ENCODE results near the gene SPOP.
A peak's percentile ranks its signal among the peaks of the same experiment; 100 is the strongest.

SPOP gene

GRCh38 chr17:49707608-49708514 lies 30.0 kb upstream of the SPOP start, which contains the start of gene SLC35B1:
Gene SLC35B1 (minus strand): TSS chr17:49707964. CDS start chr17:49707833, 131 bp downstream.
- no peaks in the 10 kb centered on the region for H3K27me3 ChIP-seq (ENCODE audit: control insufficient read depth, insufficient read depth, low read length)
- H3K9ac ChIP-seq (ENCODE audit: low read length): peak within 1 kb of the TSS; percentile 91
- H3K36me3 ChIP-seq (ENCODE audit: control insufficient read depth, insufficient read depth, low read length): peaks cover 12% of the 10 kb centered on the region

GRCh38 chr17:49707246-49707607 lies 29.3 kb upstream of the SPOP start:
- peak overlapping the region; percentile 57 for H3K4me3 ChIP-seq (ENCODE audit: low read length)
- peaks cover 24% of the 10 kb centered on the region for H3K4me1 ChIP-seq (ENCODE audit: control insufficient read depth, insufficient read depth, low read length)
- peak overlapping the region; percentile 91 for H3K9ac ChIP-seq (ENCODE audit: low read length)
- no peaks in the 10 kb centered on the region for H3K9me3 ChIP-seq (ENCODE audit: control insufficient read depth, low read length)
- peaks cover 12% of the 10 kb centered on the region for H3K36me3 ChIP-seq (ENCODE audit: control insufficient read depth, insufficient read depth, low read length)
- no peaks in the 10 kb centered on the region for H3K27me3 ChIP-seq (ENCODE audit: control insufficient read depth, insufficient read depth, low read length)

More at GRCh38 chr17:49707608-49708514, 30.0 kb upstream of the SPOP start, which contains the start of gene SLC35B1:
- H3K4me1 ChIP-seq (ENCODE audit: control insufficient read depth, insufficient read depth, low read length): peaks cover 24% of the 10 kb centered on the region
- peak within 1 kb of the TSS; percentile 57 for H3K4me3 ChIP-seq (ENCODE audit: low read length)
- H3K9me3 ChIP-seq (ENCODE audit: control insufficient read depth, low read length): no peaks in the 10 kb centered on the region

- H3K4me3 ChIP-seq (ENCODE audit: low read length): no peak overlapping the region
- H3K36me3 ChIP-seq (ENCODE audit: control insufficient read depth, insufficient read depth, low read length): peaks cover 12% of the 10 kb centered on the region
- H3K4me1 ChIP-seq (ENCODE audit: control insufficient read depth, insufficient read depth, low read length): peaks cover 24% of the 10 kb centered on the region
- H3K27me3 ChIP-seq (ENCODE audit: control insufficient read depth, insufficient read depth, low read length): no peaks in the 10 kb centered on the region
- H3K9ac ChIP-seq (ENCODE audit: low read length): no peak overlapping the region
- H3K9me3 ChIP-seq (ENCODE audit: control insufficient read depth, low read length): no peaks in the 10 kb centered on the region
These were observed 27.4 kb upstream of the SPOP start for GRCh38 chr17:49705254-49705653.

GRCh38 chr17:49703557-49704277 lies 25.8 kb upstream of the SPOP start:
- peaks cover 19% of the 10 kb centered on the region for H3K4me1 ChIP-seq (ENCODE audit: control insufficient read depth, insufficient read depth, low read length)
- no peaks in the 10 kb centered on the region for H3K27me3 ChIP-seq (ENCODE audit: control insufficient read depth, insufficient read depth, low read length)
- H3K36me3 ChIP-seq (ENCODE audit: control insufficient read depth, insufficient read depth, low read length): peaks cover 12% of the 10 kb centered on the region
- no peak overlapping the region for H3K4me3 ChIP-seq (ENCODE audit: low read length)
- no peaks in the 10 kb centered on the region for H3K9me3 ChIP-seq (ENCODE audit: control insufficient read depth, low read length)
- no peak overlapping the region for H3K9ac ChIP-seq (ENCODE audit: low read length)

GRCh38 chr17:49700960-49701359 lies 23.1 kb upstream of the SPOP start:
- Histone ChIP-seq H3K36me3 (ENCODE audit: control insufficient read depth, insufficient read depth, low read length) (peaks cover 12% of the 10 kb centered on the region), H3K9me3 (ENCODE audit: control insufficient read depth, low read length) (no peaks in the 10 kb centered on the region), H3K9ac (ENCODE audit: low read length) (no peak overlapping the region), H3K4me1 (ENCODE audit: control insufficient read depth, insufficient read depth, low read length) (peaks cover 5% of the 10 kb centered on the region), H3K27me3 (ENCODE audit: control insufficient read depth, insufficient read depth, low read length) (no peaks in the 10 kb centered on the region), H3K4me3 (ENCODE audit: low read length) (no peak overlapping the region)

DNA sequence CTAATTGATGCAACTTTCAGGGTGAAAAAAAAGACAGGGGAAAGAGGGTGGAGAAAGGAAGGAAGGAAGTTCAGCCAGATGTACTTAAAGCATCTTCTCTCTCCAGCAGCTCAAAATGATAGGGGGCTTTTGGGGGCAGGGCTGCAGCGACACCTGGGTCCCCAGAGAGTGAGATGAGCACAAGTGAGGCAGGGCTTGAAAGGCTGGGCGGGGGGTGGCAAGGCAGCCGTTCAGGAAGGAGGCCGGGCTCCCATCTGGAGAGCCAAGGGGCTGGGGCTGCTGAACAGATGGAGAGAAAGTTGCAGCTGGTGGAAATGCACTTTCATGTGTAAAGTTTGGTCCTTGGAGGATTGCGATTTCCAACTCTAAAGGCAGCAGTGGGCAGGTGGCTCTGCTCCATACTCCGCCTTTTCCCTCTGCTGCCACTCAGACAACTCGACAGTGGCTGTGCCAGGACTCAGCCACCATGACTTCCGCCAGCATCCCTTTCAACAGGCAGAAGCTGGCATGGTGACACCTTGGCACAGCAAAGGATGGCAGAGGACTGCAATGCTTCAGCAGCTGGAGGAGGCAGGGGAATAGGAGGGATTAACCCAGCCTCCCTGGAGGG lies 22.2 kb upstream of the SPOP start:
- Histone ChIP-seq H3K9ac (ENCODE audit: low read length) (no peak overlapping the region), H3K27me3 (ENCODE audit: control insufficient read depth, insufficient read depth, low read length) (peaks cover 1% of the 10 kb centered on the region), H3K9me3 (ENCODE audit: control insufficient read depth, low read length) (no peaks in the 10 kb centered on the region), H3K4me3 (ENCODE audit: low read length) (no peak overlapping the region), H3K4me1 (ENCODE audit: control insufficient read depth, insufficient read depth, low read length) (peaks cover 4% of the 10 kb centered on the region), H3K36me3 (ENCODE audit: control insufficient read depth, insufficient read depth, low read length) (peaks cover 6% of the 10 kb centered on the region)

GRCh38 chr17:49698005-49698404 lies 20.1 kb upstream of the SPOP start:
- Histone ChIP-seq H3K9ac (ENCODE audit: low read length) (no peak overlapping the region), H3K36me3 (ENCODE audit: control insufficient read depth, insufficient read depth, low read length) (no peaks in the 10 kb centered on the region), H3K4me3 (ENCODE audit: low read length) (no peak overlapping the region), H3K4me1 (ENCODE audit: control insufficient read depth, insufficient read depth, low read length) (peaks cover 6% of the 10 kb centered on the region), H3K9me3 (ENCODE audit: control insufficient read depth, low read length) (no peaks in the 10 kb centered on the region), H3K27me3 (ENCODE audit: control insufficient read depth, insufficient read depth, low read length) (peaks cover 5% of the 10 kb centered on the region)

DNA sequence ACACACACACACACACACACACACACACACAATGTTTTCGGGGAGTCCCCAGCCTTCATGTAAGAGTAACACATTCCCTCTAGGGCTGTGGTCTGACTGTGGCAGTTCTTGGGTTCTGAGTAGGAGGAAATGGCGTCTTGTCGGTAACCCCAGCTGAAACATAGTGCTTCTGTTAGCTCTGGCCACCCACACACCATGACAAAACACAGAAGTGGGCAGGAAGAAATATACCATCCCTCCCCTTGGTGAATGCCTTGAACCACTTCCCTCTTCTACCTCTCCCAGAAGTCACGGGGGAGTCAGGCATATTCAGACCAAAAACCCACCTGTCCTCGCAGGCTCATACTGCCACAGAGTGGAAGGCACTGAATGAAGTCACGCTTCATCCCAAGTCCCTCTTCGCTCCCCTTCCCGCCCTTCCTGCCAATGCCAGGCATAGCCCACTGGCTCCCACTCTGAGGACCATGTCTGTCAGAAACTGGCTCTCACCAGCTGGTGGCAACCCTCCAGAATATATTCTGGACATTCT lies 18.4 kb upstream of the SPOP start:
- Histone ChIP-seq H3K4me1 (ENCODE audit: control insufficient read depth, insufficient read depth, low read length) (peaks cover 6% of the 10 kb centered on the region), H3K4me3 (ENCODE audit: low read length) (no peak overlapping the region), H3K9me3 (ENCODE audit: control insufficient read depth, low read length) (no peaks in the 10 kb centered on the region), H3K27me3 (ENCODE audit: control insufficient read depth, insufficient read depth, low read length) (peaks cover 5% of the 10 kb centered on the region), H3K36me3 (ENCODE audit: control insufficient read depth, insufficient read depth, low read length) (no peaks in the 10 kb centered on the region), H3K9ac (ENCODE audit: low read length) (no peak overlapping the region)

- Histone ChIP-seq H3K4me3 (ENCODE audit: low read length) (no peak overlapping the region), H3K9me3 (ENCODE audit: control insufficient read depth, low read length) (no peaks in the 10 kb centered on the region), H3K9ac (ENCODE audit: low read length) (no peak overlapping the region), H3K36me3 (ENCODE audit: control insufficient read depth, insufficient read depth, low read length) (no peaks in the 10 kb centered on the region), H3K27me3 (ENCODE audit: control insufficient read depth, insufficient read depth, low read length) (peaks cover 5% of the 10 kb centered on the region), H3K4me1 (ENCODE audit: control insufficient read depth, insufficient read depth, low read length) (peaks cover 6% of the 10 kb centered on the region)
These were observed 17.9 kb upstream of the SPOP start for GRCh38 chr17:49695698-49696232.

DNA sequence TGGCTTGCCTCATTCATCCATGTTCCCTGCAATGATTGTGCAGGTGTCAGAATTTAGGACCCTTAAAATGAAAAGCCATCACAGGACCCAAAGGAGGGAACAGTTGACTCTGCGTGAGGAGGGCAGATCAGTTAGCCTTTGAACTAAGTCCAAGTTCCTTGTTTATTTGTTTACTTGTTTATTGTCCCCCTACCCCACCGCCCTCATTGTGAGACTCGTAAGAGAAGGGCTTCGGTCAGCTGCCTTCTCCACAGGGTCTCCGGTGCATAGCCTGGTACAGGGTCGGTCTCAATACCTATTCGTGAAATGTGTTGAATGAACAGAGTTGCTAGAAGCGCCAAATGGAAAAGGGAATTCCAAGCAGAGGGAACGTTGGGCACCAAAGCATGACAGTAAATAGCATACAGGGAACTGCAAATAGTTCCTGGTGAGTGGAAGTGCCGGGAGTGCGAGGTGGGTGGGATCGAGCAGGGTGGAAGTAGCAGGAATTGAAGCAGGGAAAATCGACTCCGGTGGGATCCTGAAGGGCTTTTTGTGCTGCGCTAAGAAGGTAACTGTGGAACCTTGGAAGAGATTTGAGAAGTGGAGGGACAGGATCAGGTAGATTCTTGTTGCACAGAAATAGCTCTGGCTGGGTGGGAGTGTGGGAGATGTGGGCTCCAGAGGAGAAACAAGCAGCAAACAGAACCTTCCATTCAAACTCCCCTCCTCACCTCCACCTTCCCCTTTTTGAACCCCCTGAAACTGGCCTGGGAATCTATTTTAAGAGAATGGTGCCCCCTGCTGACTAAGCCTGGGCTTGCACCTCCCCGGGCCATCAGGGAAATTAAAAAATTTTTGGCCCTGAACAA lies 17.2 kb upstream of the SPOP start:
- Histone ChIP-seq H3K36me3 (ENCODE audit: control insufficient read depth, insufficient read depth, low read length) (no peaks in the 10 kb centered on the region), H3K4me1 (ENCODE audit: control insufficient read depth, insufficient read depth, low read length) (peaks cover 6% of the 10 kb centered on the region), H3K9ac (ENCODE audit: low read length) (no peak overlapping the region), H3K4me3 (ENCODE audit: low read length) (no peak overlapping the region), H3K9me3 (ENCODE audit: control insufficient read depth, low read length) (no peaks in the 10 kb centered on the region), H3K27me3 (ENCODE audit: control insufficient read depth, insufficient read depth, low read length) (peaks cover 5% of the 10 kb centered on the region)

DNA sequence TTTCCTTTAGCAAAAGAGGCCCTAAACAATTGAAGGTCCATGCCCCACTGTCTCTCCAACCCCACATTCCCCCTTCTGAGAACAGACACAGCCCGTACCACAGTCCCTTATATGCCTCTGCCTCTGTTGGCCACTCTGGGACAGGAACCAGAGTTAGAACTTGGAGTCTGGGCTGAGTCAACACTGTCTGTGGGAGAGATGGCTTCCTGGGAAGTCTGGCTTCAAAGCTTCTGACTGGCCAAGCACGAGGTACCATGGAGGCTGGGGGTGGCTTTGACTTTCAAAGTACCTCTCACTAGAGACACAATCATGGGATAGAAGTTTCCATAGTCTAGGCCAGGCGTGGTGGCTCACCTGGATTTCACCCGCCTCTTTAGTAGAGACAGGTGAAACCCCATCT lies 14.9 kb upstream of the SPOP start:
- Histone ChIP-seq H3K9me3 (ENCODE audit: control insufficient read depth, low read length) (no peaks in the 10 kb centered on the region), H3K4me3 (ENCODE audit: low read length) (no peak overlapping the region), H3K9ac (ENCODE audit: low read length) (no peak overlapping the region), H3K27me3 (ENCODE audit: control insufficient read depth, insufficient read depth, low read length) (peaks cover 5% of the 10 kb centered on the region), H3K36me3 (ENCODE audit: control insufficient read depth, insufficient read depth, low read length) (no peaks in the 10 kb centered on the region), H3K4me1 (ENCODE audit: control insufficient read depth, insufficient read depth, low read length) (peaks cover 12% of the 10 kb centered on the region)

Data from mucosa of stomach (tissue), 1 donor.